Measurements from ENCODE around the gene NUDT14.

NUDT14 gene

GRCh38 chr14:105212541-105213300 lies 31.6 kb upstream of the NUDT14 start:
- no peak for DNase-seq (ENCODE audit: low spot score)

DNA sequence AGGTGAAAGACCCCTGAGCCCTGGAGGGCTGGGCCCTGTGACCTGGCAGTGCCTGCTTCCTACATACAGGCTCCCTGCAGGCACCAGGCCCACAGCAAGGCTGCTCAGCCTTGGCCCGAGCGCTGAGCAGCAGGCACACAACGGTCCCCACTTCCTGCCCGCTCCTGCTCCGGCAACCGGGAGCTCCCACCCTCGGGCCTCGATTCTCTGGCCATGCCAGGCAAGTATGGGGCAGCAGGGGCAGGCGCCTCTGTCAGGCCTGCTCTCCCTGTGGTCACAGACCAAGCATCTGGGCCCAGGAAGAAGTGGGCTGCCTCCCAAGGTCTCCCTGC lies 30.6 kb upstream of the NUDT14 start:
- no peak for DNase-seq (ENCODE audit: low spot score)

DNA sequence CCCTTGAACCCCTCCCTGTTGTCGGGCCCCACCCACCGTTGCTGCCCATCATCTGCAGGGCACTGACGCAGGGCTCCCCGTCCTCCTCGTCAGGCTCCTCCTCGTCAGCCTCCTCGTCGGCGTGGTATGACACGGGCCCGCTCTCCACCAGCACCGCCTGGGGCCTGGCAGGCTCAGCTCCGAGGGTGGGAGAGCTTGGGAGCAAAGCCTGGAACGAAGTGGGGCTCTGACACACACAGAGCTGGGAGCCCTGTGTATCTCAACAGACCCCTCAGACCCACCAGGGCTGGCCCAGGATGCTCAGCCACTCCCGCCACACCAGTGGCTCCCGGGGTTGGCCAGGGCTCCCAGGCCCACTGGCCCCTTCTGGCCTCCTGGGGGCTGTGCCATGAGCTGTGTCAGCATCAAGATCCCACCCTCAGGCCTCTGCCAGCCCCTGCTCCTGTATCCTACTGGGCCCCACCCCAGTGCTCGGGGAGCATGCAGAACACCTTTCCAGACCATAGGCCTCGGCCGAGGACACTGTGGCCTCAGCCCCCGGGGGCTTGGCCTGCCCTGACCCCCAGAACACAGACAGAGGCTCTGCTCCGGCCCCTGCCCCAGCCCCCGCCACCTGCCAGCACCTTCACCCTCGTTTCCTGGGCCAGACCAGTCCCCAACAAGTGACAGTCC lies 30.1 kb upstream of the NUDT14 start:
- DNase-seq (ENCODE audit: low spot score): no peak

DNA sequence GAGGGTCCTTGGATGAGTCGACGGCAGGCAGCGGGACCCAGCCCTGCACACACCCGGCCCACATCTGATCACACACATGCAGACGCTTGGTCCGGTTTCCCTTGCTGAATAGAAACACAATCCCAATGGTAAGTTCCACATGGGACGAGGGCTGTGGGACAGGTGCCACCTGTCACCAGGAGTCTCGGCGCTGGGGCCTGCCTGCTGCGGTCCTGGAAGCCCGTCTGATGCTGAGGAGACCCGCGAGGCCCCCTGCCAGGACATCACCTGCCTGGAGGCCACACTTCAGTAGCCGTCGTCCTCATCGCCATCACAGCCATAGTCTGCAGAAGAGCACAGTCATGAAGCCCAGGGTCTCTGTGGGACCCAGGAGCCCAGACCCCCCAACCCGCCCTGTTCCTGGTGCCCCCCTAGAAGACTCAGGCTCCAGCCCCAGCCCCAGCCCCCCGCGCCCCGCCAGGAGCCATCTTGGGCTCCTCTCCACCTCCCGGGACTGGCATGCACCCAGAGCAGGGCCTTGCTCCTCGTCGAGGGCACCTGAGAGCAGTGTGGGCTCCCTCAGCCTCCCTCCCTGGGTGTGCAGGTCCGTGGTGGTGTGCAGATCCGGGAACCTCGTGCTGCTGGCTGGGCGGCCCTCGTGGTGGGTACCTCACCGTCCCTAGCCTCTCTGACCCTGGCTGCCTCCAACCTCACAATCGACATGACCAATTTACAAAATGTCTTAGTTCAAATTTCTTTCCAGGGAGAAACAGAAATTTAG lies 29.3 kb upstream of the NUDT14 start:
- DNase-seq (ENCODE audit: low spot score): no peak

DNA sequence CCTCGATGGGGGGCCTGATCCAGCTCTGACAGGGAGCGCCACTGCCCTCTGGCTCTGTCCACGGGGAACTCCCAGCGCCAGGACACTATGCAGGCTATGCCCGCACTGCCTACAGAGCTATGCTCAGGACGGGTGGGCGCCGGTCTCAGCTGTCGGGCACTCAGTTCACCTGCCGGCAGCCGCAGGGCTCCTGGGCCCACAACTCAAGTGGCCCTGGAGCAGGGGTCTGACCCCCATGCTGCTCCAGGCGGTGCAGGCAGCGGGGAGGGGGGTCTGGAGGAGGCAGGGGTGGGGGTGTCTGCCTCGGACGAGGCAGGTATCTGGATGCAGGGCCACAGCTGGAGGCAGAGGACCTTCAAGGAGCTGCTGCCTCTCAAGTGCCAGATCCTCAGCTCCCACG lies 28.5 kb upstream of the NUDT14 start:
- no peak for DNase-seq (ENCODE audit: low spot score)

GRCh38 chr14:105209091-105209490 lies 28.0 kb upstream of the NUDT14 start:
- DNase-seq (ENCODE audit: low spot score): no peak

DNA sequence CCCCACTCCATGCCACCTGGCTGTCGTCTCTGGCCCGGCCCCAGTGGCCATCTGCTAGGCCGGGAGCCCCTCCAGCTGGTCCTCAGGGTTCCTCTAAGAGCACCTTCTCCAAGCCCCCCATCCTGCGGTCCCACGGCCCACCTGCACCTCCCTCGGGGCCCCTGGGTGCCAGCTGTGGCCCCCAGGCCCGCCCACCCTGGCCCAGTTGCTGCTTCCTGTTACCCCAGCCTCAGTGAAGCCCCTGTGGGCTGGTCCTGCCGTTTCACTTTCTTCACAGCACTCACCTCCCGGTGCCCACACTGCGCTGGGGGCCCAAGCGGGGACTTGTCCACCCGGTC lies 27.6 kb upstream of the NUDT14 start:
- DNase-seq (ENCODE audit: low spot score): no peak

- no peak for DNase-seq (ENCODE audit: low spot score)
These were observed 27.1 kb upstream of the NUDT14 start for GRCh38 chr14:105207996-105208737.

DNA sequence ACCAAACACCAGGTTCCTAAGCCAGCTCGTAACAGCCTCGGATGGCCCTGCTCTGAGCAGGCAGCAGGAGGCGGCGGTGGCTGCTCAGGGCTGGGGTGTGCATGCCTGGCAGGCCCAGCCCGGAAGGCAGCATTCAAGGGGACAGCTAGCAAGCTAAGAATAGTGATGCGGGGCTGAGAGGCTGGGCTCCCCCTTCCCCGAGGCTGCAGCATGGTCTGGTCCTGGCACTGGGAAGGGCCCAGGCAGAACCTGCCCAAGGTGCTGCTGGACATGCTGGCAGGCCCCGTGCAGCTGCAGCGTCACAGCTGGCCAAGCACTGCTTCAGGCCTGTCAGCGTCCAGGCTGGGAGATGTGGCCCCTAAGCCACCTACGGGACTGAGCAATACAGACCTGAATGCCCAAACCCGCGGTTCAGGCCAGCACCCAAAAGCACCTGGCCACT lies 26.4 kb upstream of the NUDT14 start:
- no peak for DNase-seq (ENCODE audit: low spot score)

- DNase-seq (ENCODE audit: low spot score): no peak
These were observed 25.8 kb upstream of the NUDT14 start for GRCh38 chr14:105206873-105207272.

- DNase-seq (ENCODE audit: low spot score): no peak
These were observed 24.6 kb upstream of the NUDT14 start for GRCh38 chr14:105205673-105206208.

DNA sequence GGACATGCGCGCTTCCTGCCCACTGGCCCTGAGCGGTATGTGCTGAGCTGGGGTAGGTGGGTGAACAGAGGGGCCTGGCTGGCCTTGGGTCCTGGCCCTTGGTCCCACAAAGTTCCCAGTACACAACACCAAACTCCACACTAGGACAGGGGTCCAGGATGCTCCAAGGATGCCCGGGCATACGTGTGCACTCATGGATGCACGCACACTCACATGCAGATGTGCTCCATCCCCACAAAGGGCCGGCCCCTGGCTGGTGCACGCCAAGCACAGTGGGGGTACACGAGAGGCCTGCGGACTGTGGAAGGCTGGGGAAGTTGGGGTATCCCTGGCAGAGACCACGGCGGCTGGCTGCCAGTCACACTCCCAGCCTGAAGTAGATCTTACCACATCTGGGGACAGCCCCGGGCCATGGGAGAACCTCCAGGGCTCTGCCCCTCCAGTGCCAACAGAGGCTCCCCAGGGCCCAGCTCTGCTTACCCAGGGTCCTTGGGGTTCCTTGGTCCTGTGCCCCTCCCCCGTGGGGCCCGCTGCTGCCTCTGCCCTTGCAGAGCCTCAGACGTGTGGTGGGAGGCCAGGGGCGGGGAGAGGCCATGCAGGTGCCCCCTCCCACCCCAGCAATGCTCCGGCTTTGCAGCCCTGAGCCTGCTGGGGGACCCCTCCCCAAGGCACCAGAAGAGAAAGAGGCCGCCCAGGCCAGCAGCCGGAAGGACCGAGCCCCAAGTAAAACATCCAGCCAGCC lies 24.0 kb upstream of the NUDT14 start:
- DNase-seq (ENCODE audit: low spot score): no peak

GRCh38 chr14:105204206-105204930 lies 23.3 kb upstream of the NUDT14 start:
- DNase-seq (ENCODE audit: low spot score): no peak

DNA sequence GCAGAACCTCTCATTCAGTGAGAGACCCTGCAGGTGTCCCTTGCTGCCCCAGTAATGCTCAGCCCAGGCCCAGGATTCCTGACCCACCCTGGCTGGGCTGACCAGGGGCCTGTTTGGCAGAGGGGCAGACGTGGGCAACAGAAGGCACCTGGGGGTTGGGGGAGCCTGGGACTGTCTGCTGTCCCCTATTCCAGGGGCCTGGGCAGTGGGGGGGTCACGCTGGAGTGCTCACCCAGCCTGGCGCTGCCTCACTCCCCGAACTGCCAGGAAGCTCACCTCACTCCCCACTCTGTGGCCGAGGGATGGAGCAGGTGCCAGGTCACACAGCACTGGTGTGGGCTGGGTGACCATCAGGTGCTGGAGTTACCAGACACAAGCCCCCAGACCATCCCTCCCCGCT lies 22.6 kb upstream of the NUDT14 start:
- DNase-seq (ENCODE audit: low spot score): no peak

- peak; percentile 73 for DNase-seq (ENCODE audit: low spot score)
These were observed 22.0 kb upstream of the NUDT14 start for GRCh38 chr14:105203057-105203531.

- DNase-seq (ENCODE audit: low spot score): no peak
These were observed 20.9 kb upstream of the NUDT14 start for GRCh38 chr14:105201925-105202513.

DNA sequence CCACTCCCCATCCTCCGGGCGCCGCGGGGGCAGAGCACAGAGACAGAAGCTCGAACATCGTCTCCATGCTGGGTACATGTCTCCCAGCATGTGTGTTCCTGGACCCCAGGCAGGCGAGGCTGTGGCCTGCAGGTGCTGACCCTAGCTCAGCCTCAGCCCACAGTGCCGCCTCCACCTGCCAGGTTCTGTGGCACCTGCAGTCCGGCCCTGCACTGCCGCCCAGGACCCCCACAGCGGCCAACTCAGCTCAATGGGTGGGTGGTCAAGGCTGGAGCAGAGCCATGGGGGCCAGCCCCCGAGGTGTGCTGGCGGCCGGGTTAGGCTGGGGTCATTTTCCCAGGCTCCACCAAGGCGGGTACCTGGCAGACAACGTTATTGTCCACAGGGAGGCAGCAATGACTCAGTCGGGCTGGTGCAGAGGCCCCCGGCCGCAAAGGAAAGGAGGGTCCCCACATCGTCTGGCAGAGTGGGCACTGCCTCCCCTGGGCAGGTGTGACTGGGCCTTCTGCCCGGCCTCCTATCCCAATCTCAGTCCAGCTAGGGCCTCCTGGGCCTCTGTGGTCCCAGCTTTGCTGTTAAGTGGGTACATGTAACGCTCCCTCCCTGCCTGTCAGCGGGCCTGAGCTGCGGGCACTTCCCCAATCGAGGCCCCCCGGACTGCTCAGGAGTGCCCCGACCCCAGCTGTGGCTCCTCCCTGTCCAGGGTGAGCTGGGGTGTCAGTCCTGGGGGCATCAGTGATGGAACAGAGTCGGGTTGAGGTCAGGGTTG lies 20.2 kb upstream of the NUDT14 start:
- DNase-seq (ENCODE audit: low spot score): no peak

DNA sequence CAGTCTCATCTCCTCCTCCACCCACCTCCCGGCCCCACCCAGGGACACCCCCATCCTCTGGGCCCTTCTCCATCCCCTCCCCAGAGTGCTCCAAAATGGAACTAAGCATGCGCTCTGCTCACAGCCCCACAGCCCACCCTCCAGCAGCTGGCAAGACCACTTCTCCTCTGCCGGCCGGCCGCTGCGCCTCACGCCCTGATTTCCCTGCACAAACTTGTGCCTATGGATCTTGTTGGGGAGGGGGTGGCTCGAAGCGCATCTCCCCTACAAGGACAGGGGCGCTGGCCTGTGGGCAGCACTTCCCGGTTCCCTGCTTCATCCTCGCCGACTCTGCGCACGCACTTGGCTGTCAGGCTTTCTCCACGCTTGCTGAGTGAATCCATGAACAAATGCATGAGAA lies 19.5 kb upstream of the NUDT14 start:
- no peak for DNase-seq (ENCODE audit: low spot score)

GRCh38 chr14:105200074-105200473 lies 19.0 kb upstream of the NUDT14 start:
- no peak for DNase-seq (ENCODE audit: low spot score)

- DNase-seq (ENCODE audit: low spot score): no peak
These were observed 18.0 kb upstream of the NUDT14 start for GRCh38 chr14:105199093-105199492.
